PC-9 (cell line): ENCODE measurements around the gene MLANA. TPM values are rescaled to one million over a fixed set of nuclear protein-coding genes. Genes with fewer than 3 reads are reported as not detected.

Experiments
- BruUV-seq: library from RNA; stranded (reverse); fragments of 400-500 nt; replicated peaks from 2 replicates; lab custom pipeline; 2021; lab: Mats Ljungman, UMichigan
- CTCF ChIA-PET: fragments of 300-600 bp; sonication (Branson Sonifier 250); formaldehyde crosslinking; loops from one replicate; lab custom pipeline; 2022; ENCODE audit warnings: antibody characterized with exemption; lab: Charles Lee
- POLR2A ChIA-PET: fragments of 300-600 bp; sonication (Branson Sonifier 250); formaldehyde crosslinking; loops from one replicate; lab custom pipeline; 2022; ENCODE audit warnings: antibody characterized with exemption; ENCODE audit not compliant: unreplicated experiment; lab: Charles Lee
- DNase-seq, 2 experiments: peaks; one replicate each; pipeline versions ENCODE4 v3.0.0 to v3.0.0-alpha.2; 2015 to 2022; ENCODE audit warnings: mixed read lengths in 1 of 2
- H2AFZ ChIP-seq: fragments of 200-600 bp; sonication (generic); 2 replicates; pipeline ENCODE4 v1.8.1; 2017; ENCODE audit warnings: antibody characterized with exemption
- H3F3A ChIP-seq: fragments of 200-600 bp; sonication (generic); 2 replicates; pipeline ENCODE4 v1.8.1; 2017; ENCODE audit warnings: antibody characterized with exemption, mild to moderate bottlenecking, low read depth; ENCODE audit not compliant: insufficient read depth
- H3K27ac ChIP-seq: fragments of 200-600 bp; sonication (generic); 2 replicates; pipeline ENCODE4 v1.6.1; 2016; ENCODE audit warnings: mixed run types
- H3K27me3 ChIP-seq: fragments of 200-600 bp; sonication (generic); 2 replicates; pipeline ENCODE4 v1.6.1; 2016; ENCODE audit warnings: low read depth, mixed run types; ENCODE audit not compliant: insufficient read depth
- H3K36me3 ChIP-seq: fragments of 200-600 bp; sonication (generic); 2 replicates; pipeline ENCODE4 v1.6.1; 2016; ENCODE audit warnings: low read depth, mixed run types
- H3K4me1 ChIP-seq: fragments of 200-600 bp; sonication (generic); replicated peaks from 2 replicates; pipeline ENCODE4 v1.6.1; 2016; ENCODE audit warnings: mixed run types; ENCODE audit not compliant: insufficient read depth
- H3K4me2 ChIP-seq: fragments of 200-600 bp; sonication (generic); 2 replicates; pipeline ENCODE4 v1.6.1; 2017; ENCODE audit warnings: mixed run types
- H3K4me3 ChIP-seq: fragments of 200-600 bp; sonication (generic); 2 replicates; pipeline ENCODE4 v1.6.1; 2016; ENCODE audit warnings: mixed run types
- H3K79me2 ChIP-seq: fragments of 200-600 bp; sonication (generic); 2 replicates; pipeline ENCODE4 v1.6.1; 2017; ENCODE audit warnings: low read depth, mixed run types
- H3K9me2 ChIP-seq: fragments of 200-600 bp; sonication (generic); 2 replicates; pipeline ENCODE4 v1.8.1; 2017; ENCODE audit warnings: mild to moderate bottlenecking; ENCODE audit not compliant: insufficient read depth
- H3K9me3 ChIP-seq: fragments of 200-600 bp; sonication (generic); 2 replicates; pipeline ENCODE4 v1.8.1; 2016; ENCODE audit warnings: low read depth; ENCODE audit not compliant: insufficient read depth
- H4K20me1 ChIP-seq: fragments of 200-600 bp; sonication (generic); 2 replicates; pipeline ENCODE4 v1.8.1; 2017; ENCODE audit not compliant: insufficient read depth
- CTCF ChIP-seq: fragments of 200-600 bp; sonication (generic); conservative IDR thresholded peaks from 2 replicates; pipeline ENCODE4 v1.6.1; 2017; ENCODE audit warnings: mixed run types, antibody characterized with exemption, mild to moderate bottlenecking, moderate library complexity
- EZH2 ChIP-seq: fragments of 200-600 bp; sonication (generic); IDR thresholded peaks from 2 replicates; pipeline ENCODE4 v1.8.0; 2017; ENCODE audit warnings: antibody characterized with exemption, low read depth
- intact Hi-C: fragments of 100-400 bp; cut with micrococcal nuclease; formaldehyde crosslinking; loops from one replicate; pipeline ENCODE4 v1.10.0; 2022; ENCODE audit not compliant: unreplicated experiment
- total RNA-seq: library from RNA; stranded (reverse); gene quantifications from 2 replicates; pipeline ENCODE4 v1.2.3, GENCODE V29; 2021

The MLANA gene
- total RNA-seq, 1 experiment from 2014 or later, result not detected

GRCh38 chr9:5866685-5867084 lies 24.0 kb upstream of the MLANA start:
- Histone ChIP-seq H3K36me3 (no peaks in the 10 kb centered on the region), H3K4me2 (no peak overlapping the region), H3K4me3 (no peak overlapping the region), H3K4me1 (peaks cover 10% of the 10 kb centered on the region), H3K79me2 (no peaks in the 10 kb centered on the region), H2AFZ (no peak overlapping the region), H3K27ac (no peak overlapping the region), H3K27me3 (no peaks in the 10 kb centered on the region), H3F3A (no peaks in the 10 kb centered on the region), H3K9me2 (no peaks in the 10 kb centered on the region), H3K9me3 (no peaks in the 10 kb centered on the region), H4K20me1 (no peaks in the 10 kb centered on the region)
- POLR2A ChIA-PET, result no interaction called here
- no peak for DNase-seq
- TF ChIP-seq EZH2, result no peak
- no peak for TF ChIP-seq CTCF
- intact Hi-C loops, result no loop called here
- no TSS peak for BruUV-seq
- CTCF ChIA-PET, result no interaction called here

- ChIA-PET CTCF (no interaction called here), POLR2A (no interaction called here)
- no peaks in the 10 kb centered on the region for H4K20me1 ChIP-seq
- H3K27ac ChIP-seq, result no peak overlapping the region
- no TSS peak for BruUV-seq
- intact Hi-C loops, result no loop called here
- no peak overlapping the region for H3K4me2 ChIP-seq
- no peaks in the 10 kb centered on the region for H3K9me2 ChIP-seq
- no peaks in the 10 kb centered on the region for H3K79me2 ChIP-seq
- no peak overlapping the region for H3K4me3 ChIP-seq
- no peaks in the 10 kb centered on the region for H3K9me3 ChIP-seq
- no peak overlapping the region for H2AFZ ChIP-seq
- H3F3A ChIP-seq, result no peaks in the 10 kb centered on the region
- no peak for DNase-seq
- TF ChIP-seq CTCF (no peak), EZH2 (no peak)
- no peaks in the 10 kb centered on the region for H3K27me3 ChIP-seq
- peaks cover 14% of the 10 kb centered on the region for H3K4me1 ChIP-seq
- no peaks in the 10 kb centered on the region for H3K36me3 ChIP-seq
Measured at GRCh38 chr9:5868235-5868634, 22.5 kb upstream of the MLANA start.

- H3K4me2 ChIP-seq, result no peak overlapping the region
Measured at GRCh38 chr9:5869315-5870019, 21.2 kb upstream of the MLANA start.

More at GRCh38 chr9:5869315-5870019, 21.2 kb upstream of the MLANA start:
- Histone ChIP-seq H3K4me1 (peaks cover 8% of the 10 kb centered on the region; the same call in 1 of the 2 replicates), H3F3A (no peaks in the 10 kb centered on the region), H3K4me3 (no peak overlapping the region), H3K27me3 (no peaks in the 10 kb centered on the region), H3K79me2 (no peaks in the 10 kb centered on the region), H3K9me3 (no peaks in the 10 kb centered on the region), H3K36me3 (no peaks in the 10 kb centered on the region), H3K9me2 (no peaks in the 10 kb centered on the region), H3K27ac (no peak overlapping the region), H2AFZ (no peak overlapping the region), H4K20me1 (no peaks in the 10 kb centered on the region)
- ChIA-PET POLR2A (no interaction called here), CTCF (no interaction called here)
- intact Hi-C loops, result no loop called here
- BruUV-seq, result no TSS peak
- no peak for TF ChIP-seq EZH2
- peak; percentile 41 for TF ChIP-seq CTCF
- DNase-seq, result peak in 1 of 2 experiments; percentile 36
